Stimulated activated CD8-positive, alpha-beta memory T cell treated with anti-CD3 and anti-CD28 coated beads, Interleukin-15, amount 100 ng/mL, for 48 hours (primary cell): ENCODE data around the gene TNS3.

Experiments
- DNase-seq, 2 donors: peaks; one replicate each; pipeline ENCODE4 v3.0.0-alpha.2; 2020; ENCODE audit warnings: low read depth in 2 of 2

Gene TNS3

GRCh38 chr7:47307311-47307710 is 274.6 kb downstream of the TNS3 start:
- DNase-seq = no peak

- no peak for DNase-seq
Measured at GRCh38 chr7:47304727-47305719, 276.9 kb downstream of the TNS3 start.

- DNase-seq = no peak
Measured at GRCh38 chr7:47303695-47304453, 278.0 kb downstream of the TNS3 start.

GRCh38 chr7:47303014-47303694 is 278.8 kb downstream of the TNS3 start:
- no peak for DNase-seq

GRCh38 chr7:47302560-47302959 is 279.4 kb downstream of the TNS3 start:
- DNase-seq = no peak

- DNase-seq = no peak
Measured at GRCh38 chr7:47301657-47302295, 280.1 kb downstream of the TNS3 start.

GRCh38 chr7:47301105-47301477 is 280.8 kb downstream of the TNS3 start:
- DNase-seq = no peak

- no peak for DNase-seq
Measured at GRCh38 chr7:47300472-47301104, 281.3 kb downstream of the TNS3 start.

GRCh38 chr7:47299496-47299895 is 282.4 kb downstream of the TNS3 start:
- no peak for DNase-seq

GRCh38 chr7:47298636-47299035 is 283.3 kb downstream of the TNS3 start:
- no peak for DNase-seq

- no peak for DNase-seq
Measured at GRCh38 chr7:47297120-47297519, 284.8 kb downstream of the TNS3 start.

GRCh38 chr7:47295606-47296005 is 286.3 kb downstream of the TNS3 start:
- DNase-seq = no peak

GRCh38 chr7:47294556-47295222 is 287.2 kb downstream of the TNS3 start:
- DNase-seq = no peak

- DNase-seq = no peak
Measured at GRCh38 chr7:47293884-47294555, 287.9 kb downstream of the TNS3 start.

- DNase-seq = no peak
Measured at GRCh38 chr7:47292832-47293309, 289.0 kb downstream of the TNS3 start.

GRCh38 chr7:47291461-47292081 is 290.3 kb downstream of the TNS3 start:
- DNase-seq = peak in 1 of 2 donors; percentile 15

GRCh38 chr7:47290867-47291266 is 291.0 kb downstream of the TNS3 start:
- DNase-seq = no peak

- no peak for DNase-seq
Measured at GRCh38 chr7:47290466-47290865, 291.4 kb downstream of the TNS3 start.

GRCh38 chr7:47288060-47288459 is 293.9 kb downstream of the TNS3 start:
- no peak for DNase-seq
